IPS-18a (cell line): ENCODE results near the gene KMT2A.
A peak's percentile ranks its signal among the peaks of the same experiment; 100 is the strongest.
"Not testable (repeated sequence)": the region's sequence is repeated elsewhere in the genome, so short reads cannot be mapped to it uniquely, and the experiment has no call there.

Experiments
- H3K27ac ChIP-seq: one replicate; pipeline ENCODE4 v1.5.1; 2013; ENCODE audit warnings: low read length
- H3K27me3 ChIP-seq: one replicate; pipeline ENCODE4 v1.6.1; 2013; ENCODE audit warnings: mild to moderate bottlenecking, low read length; ENCODE audit not compliant: control insufficient read depth, insufficient read depth
- H3K36me3 ChIP-seq: one replicate; pipeline ENCODE4 v1.6.1; 2013; ENCODE audit warnings: low read depth, low read length; ENCODE audit not compliant: control insufficient read depth
- H3K4me1 ChIP-seq: one replicate; pipeline ENCODE4 v1.6.1; 2013; ENCODE audit warnings: low read depth, low read length; ENCODE audit not compliant: control insufficient read depth
- H3K4me3 ChIP-seq: one replicate; pipeline ENCODE4 v1.5.1; 2013; ENCODE audit warnings: low read length
- H3K9ac ChIP-seq: one replicate; pipeline ENCODE4 v1.6.1; 2013; ENCODE audit warnings: mild to moderate bottlenecking, low read length, moderate library complexity
- H3K9me3 ChIP-seq: one replicate; pipeline ENCODE4 v1.6.1; 2013; ENCODE audit warnings: low read depth, low read length; ENCODE audit not compliant: control insufficient read depth

KMT2A gene

DNA sequence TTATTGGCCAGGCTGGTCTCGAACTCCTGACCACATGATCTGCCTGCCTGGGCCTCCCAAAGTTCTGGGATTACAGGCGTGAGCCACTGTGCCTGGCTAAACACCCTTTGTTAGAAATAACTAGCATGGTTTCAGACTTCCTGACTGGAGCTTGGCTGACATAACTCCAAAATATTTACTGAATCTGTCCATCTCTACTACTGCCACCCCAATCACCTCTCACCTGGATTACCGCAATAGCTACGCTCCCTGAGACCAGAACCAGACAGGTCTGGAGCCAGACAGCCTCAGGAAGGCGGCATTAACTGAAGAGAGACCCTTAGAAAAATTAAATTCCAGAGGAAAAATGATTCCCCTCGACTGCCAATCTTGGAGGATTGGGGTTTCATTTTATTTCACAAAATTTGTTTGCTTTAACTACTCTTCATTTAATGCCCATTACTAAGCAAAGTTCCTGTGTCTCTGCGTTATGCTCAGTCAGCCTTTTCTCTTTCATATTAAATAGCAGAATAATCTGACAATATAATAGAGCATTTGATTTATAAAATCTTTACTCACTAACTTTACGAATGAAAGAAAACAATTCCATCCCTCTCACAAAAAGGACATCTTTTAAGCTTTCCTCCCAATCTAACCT, 107.8 kb downstream of the KMT2A start:
- H3K36me3 ChIP-seq, result no peaks in the 10 kb centered on the region

DNA sequence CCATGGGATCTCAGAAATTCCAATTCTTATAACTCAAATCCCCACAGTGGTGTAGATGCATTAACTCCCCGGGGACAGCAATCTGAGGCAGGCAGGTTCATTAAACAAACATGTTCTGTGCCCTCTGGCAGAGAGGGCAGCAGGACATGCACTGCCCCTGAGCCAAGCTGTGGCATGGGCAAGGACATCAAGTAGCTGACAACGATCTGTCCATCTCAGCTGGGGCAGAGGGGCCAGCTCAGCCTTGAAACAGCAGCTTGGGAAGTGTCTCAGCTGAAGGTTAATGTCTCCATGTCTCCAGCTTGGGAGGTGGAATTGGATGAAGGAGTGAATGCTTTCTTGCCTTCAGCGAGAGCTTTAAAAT, 108.3 kb downstream of the KMT2A start:
- no peaks in the 10 kb centered on the region for H3K36me3 ChIP-seq
- H3K9me3 ChIP-seq, result no peaks in the 10 kb centered on the region
- H3K4me3 ChIP-seq, result no peak overlapping the region
- H3K27me3 ChIP-seq, result no peaks in the 10 kb centered on the region
- H3K9ac ChIP-seq, result no peak overlapping the region
- no peaks in the 10 kb centered on the region for H3K4me1 ChIP-seq
- H3K27ac ChIP-seq, result no peak overlapping the region

More for the DNA sequence above, 107.8 kb downstream of the KMT2A start:
- Histone ChIP-seq H3K27ac (no peak overlapping the region), H3K4me3 (no peak overlapping the region), H3K9me3 (no peaks in the 10 kb centered on the region), H3K27me3 (no peaks in the 10 kb centered on the region), H3K4me1 (no peaks in the 10 kb centered on the region), H3K9ac (no peak overlapping the region)

DNA sequence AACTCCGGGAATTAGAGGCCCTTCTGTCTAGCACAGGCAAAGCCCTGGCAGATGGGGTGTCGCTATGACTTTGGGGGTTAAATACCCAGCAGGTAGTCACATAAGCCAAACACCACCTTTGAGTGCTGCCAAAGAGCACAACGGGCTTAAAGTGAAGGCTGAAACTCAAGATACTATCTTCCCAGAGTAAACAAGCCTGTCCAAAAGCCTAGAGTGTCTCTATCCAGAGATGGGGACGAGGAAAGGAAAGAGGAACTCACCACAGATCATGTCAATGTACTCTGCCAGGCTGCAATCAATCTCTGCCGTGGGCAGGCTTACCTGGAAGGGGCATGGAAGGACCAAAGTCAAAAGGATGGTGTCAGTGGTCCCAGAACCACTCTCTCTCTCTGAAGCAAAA, 109.2 kb downstream of the KMT2A start:
- Histone ChIP-seq H3K9ac (no peak overlapping the region), H3K36me3 (no peaks in the 10 kb centered on the region)

DNA sequence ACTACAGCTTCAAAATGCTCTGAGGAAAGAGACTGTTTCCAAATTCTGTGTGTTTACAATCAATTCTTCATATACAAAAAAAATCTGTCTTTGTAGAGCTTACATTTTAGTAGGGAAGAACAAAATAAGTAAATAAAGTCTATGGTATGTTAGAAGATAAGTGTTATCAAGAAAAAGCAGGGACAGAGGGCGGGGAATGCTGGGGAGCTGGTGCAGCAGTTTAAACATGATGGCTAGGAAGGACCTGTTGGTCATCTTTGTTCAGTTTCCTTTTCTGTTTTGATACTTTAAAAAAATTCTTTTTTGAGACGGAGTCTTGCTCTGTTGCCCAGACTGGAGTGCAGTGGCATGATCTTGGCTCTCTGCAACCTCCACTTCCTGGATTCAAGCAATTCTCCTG, 110.8 kb downstream of the KMT2A start:
- H3K27me3 ChIP-seq, result no peaks in the 10 kb centered on the region
- H3K4me1 ChIP-seq, result no peaks in the 10 kb centered on the region
- H3K36me3 ChIP-seq, result no peaks in the 10 kb centered on the region

More for the DNA sequence above, 109.2 kb downstream of the KMT2A start:
- Histone ChIP-seq H3K4me3 (no peak overlapping the region), H3K4me1 (no peaks in the 10 kb centered on the region), H3K9me3 (no peaks in the 10 kb centered on the region), H3K27ac (no peak overlapping the region), H3K27me3 (no peaks in the 10 kb centered on the region)

DNA sequence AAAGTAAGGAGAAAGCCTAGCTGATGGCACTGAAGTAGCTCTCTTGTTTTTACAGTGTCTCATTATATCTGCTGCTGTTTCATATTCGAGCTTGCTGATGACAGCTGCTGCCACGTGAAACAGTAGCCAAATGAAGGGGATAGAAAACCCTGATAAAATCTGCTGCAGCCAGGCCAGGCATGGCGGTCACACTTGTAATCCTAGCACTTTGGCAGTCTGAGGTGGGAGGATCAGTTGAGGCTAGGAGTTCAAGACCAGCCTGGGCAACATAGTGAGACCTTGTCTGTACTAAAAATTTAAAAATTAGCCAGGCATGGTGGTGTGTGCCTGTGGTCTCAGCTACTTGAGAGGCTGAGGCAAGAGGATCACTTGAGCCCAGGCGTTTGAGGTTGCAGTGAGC, 116.0 kb downstream of the KMT2A start:
- H3K27me3 ChIP-seq, result no peaks in the 10 kb centered on the region
- H3K9ac ChIP-seq, result no peak overlapping the region
- H3K36me3 ChIP-seq, result peaks cover 4% of the 10 kb centered on the region
- H3K4me1 ChIP-seq, result no peaks in the 10 kb centered on the region
- H3K9me3 ChIP-seq, result no peaks in the 10 kb centered on the region
- no peak overlapping the region for H3K4me3 ChIP-seq
- no peak overlapping the region for H3K27ac ChIP-seq

More for the DNA sequence above, 110.8 kb downstream of the KMT2A start:
- Histone ChIP-seq H3K27ac (no peak overlapping the region), H3K9ac (no peak overlapping the region), H3K9me3 (no peaks in the 10 kb centered on the region), H3K4me3 (no peak overlapping the region)

DNA sequence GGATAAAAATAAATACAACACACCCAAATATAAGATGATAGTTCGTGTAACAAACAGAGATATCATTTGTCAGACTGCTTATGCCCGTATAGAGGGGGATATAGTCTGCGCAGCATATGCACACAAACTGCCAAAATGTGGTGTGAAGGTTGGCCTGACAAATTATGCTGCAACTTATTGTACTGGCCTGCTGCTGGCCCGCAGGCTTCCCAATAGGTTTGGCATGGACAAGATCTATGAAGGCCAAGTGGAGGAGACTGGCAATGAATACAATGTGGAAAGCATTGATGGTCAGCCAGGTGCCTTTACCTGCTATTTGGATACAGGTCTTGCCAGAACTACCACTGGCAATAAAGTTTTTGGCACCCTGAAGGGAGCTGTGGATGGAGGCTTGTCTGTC, 124.5 kb downstream of the KMT2A start:
- no peaks in the 10 kb centered on the region for H3K27me3 ChIP-seq
- no peak overlapping the region for H3K9ac ChIP-seq
- no peaks in the 10 kb centered on the region for H3K4me1 ChIP-seq
- no peaks in the 10 kb centered on the region for H3K36me3 ChIP-seq
- no peak overlapping the region for H3K27ac ChIP-seq
- H3K9me3 ChIP-seq, result no peaks in the 10 kb centered on the region
- no peak overlapping the region for H3K4me3 ChIP-seq

DNA sequence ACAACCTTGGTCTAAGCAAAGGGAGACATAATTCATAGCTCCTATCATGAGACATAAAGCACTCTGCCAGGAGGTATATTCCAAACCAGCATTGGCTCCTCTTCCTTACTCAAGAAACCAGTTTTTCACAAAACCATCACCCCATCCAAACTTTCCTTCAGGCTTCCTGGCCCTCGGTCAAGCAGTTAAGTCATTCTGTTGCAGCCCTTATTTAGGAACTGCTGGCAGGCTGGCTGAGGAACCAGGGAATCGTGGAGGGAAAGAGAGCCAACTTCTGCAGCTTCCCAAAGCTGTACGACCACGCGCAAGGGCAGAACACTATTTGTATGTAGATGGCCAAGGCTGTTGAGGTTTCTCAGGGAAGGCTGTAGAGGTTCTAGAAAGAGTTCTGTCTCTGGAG, 128.8 kb downstream of the KMT2A start:
- H3K4me1 ChIP-seq, result no peaks in the 10 kb centered on the region
- H3K27ac ChIP-seq, result no peak overlapping the region
- H3K27me3 ChIP-seq, result no peaks in the 10 kb centered on the region
- no peak overlapping the region for H3K4me3 ChIP-seq
- no peak overlapping the region for H3K9ac ChIP-seq
- H3K36me3 ChIP-seq, result no peaks in the 10 kb centered on the region
- H3K9me3 ChIP-seq, result no peaks in the 10 kb centered on the region

DNA sequence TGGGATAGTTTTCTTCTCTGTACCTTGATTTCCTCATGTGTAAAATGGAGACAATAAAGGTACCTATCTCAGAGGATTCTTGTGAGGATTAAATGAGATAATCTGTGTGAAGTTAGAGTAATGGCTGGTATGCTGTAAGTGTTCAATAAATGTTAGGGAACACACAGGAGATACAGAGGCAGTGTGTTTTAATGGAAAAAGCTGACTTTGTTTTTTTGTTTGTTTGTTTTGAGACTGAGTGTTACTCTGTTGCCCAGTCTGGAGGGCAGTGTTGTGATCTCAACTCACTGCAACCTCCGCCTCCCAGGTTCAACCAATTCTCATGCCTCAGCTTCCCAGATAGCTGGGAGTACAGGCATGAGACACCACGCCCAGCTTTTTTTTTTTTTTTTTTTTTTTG, 133.4 kb downstream of the KMT2A start:
- Histone ChIP-seq H3K36me3 (no peaks in the 10 kb centered on the region), H3K4me3 (no peak overlapping the region), H3K9me3 (no peaks in the 10 kb centered on the region), H3K4me1 (no peaks in the 10 kb centered on the region), H3K27ac (no peak overlapping the region), H3K27me3 (no peaks in the 10 kb centered on the region), H3K9ac (no peak overlapping the region)

DNA sequence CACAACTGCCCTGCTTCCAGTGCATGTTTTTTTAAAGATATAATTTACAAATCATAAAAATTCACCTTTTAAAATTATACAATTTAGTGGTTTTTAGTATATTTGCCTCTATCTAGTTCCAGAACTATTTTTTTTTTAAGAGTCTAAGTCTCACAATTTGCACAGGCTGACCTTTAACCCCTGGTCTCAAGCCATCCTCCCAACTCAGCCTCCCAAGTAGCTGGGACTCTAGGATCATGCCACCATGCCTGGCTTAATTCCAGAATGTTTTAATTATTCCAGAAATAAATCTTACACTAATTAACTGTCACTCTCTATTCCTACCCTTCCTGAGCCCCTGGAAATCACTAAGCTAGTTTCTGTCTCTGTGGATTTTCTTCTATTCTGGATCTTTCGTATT, 134.5 kb downstream of the KMT2A start:
- no peaks in the 10 kb centered on the region for H3K4me1 ChIP-seq
- H3K36me3 ChIP-seq, result no peaks in the 10 kb centered on the region
- H3K27ac ChIP-seq, result no peak overlapping the region
- no peak overlapping the region for H3K4me3 ChIP-seq
- no peak overlapping the region for H3K9ac ChIP-seq
- H3K27me3 ChIP-seq, result no peaks in the 10 kb centered on the region
- no peaks in the 10 kb centered on the region for H3K9me3 ChIP-seq

DNA sequence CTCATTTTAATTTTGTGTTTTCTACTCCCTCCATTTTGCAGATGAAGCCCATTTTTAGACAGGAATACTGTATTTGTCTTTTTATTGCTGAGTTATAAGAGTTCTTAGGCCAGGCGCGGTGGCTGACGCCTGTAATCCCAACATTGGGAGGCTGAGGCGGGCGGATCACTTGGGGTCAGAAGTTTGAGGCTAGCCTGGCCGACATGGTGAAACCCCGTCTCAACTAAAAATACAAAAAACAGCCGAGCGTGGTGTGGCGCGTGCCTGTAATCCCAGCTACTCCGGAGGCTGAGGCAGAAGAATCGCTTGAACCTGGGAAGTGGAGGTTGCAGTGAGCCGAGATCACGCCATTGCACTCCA, 135.4 kb downstream of the KMT2A start:
- H3K27me3 ChIP-seq, H3K36me3 ChIP-seq, H3K9me3 ChIP-seq, H3K27ac ChIP-seq, H3K4me1 ChIP-seq: not testable (repeated sequence)
- Histone ChIP-seq H3K4me3 (peak overlapping the region; percentile 79), H3K9ac (peak overlapping the region; percentile 87)

DNA sequence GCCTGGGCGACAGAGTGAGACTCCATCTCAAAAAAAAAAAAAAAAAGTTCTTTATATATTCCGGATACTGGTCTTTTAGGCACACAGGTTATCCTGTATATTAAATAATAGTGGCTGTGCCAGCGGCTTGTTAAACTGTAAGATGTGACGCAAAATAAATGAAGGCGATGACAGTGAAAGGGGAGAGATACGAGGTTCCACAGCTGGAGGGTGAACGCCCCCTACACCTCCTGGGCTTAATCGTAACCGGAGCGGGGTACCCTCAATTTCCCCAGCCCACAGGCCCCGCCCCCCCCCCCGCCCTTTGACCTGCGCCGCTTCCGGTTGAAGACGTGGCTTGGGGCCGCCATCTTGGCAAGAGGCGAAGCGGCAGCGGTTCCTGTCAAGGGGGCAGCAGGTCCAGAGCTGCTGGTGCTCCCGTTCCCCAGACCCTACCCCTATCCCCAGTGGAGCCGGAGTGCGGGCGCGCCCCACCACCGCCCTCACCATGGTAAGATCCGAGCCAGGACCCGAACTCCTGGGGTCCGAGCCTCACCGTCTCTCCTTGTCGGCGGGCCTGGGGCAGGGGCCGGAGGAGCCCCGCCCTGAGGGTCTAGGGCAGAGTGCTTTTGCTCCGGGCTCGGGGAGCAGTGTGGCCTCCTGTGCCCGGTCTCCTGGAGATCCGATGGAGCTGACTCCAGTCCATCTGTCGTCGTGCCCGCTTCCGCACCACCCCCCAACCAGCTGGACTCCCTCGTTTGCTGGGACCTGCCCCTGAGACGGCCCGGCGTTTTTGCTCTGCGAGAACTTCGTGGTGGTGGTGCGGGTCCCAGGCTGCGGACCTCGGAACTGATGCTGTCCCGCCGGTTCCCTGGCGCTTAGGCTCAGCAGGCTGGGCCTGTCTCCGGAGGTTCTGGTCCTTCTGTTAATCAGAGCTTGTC, 136.0 kb downstream of the KMT2A start, which contains the start of gene ARCN1:
Gene ARCN1, plus strand, starts transcription at position 349 of the 920 bp plus-strand sequence. Its CDS starts 139 bp downstream, at position 488.
- peak within 1 kb of the TSS; percentile 53 for H3K27ac ChIP-seq
- no peaks in the 10 kb centered on the region for H3K4me1 ChIP-seq
- H3K9ac ChIP-seq, result peak within 1 kb of the TSS; percentile 87
- H3K36me3 ChIP-seq, result peaks cover under 1% of the 10 kb centered on the region
- H3K9me3 ChIP-seq, result no peaks in the 10 kb centered on the region
- H3K27me3 ChIP-seq, result no peaks in the 10 kb centered on the region
- H3K4me3 ChIP-seq, result peak within 1 kb of the TSS; percentile 79
